NCI-H1092 treated with DMSO at 0.1 percent for 48 hours (cell line): ENCODE measurements around the gene GPR31.

Source experiments
- DNase-seq: peaks from one replicate; lab custom pipeline; 2025; lab: John Stamatoyannopoulos, UW

GPR31 gene

GRCh38 chr6:167139761-167140160 lies 18.0 kb downstream of the GPR31 start:
- no peak for DNase-seq

- DNase-seq, result peak; percentile 36
Measured at GRCh38 chr6:167137881-167138280, 19.9 kb downstream of the GPR31 start.

GRCh38 chr6:167137081-167137480 lies 20.7 kb downstream of the GPR31 start:
- DNase-seq, result no peak

GRCh38 chr6:167136376-167136775 lies 21.4 kb downstream of the GPR31 start:
- DNase-seq, result no peak

GRCh38 chr6:167134448-167135328 lies 23.1 kb downstream of the GPR31 start:
- DNase-seq, result no peak

- DNase-seq, result no peak
Measured at GRCh38 chr6:167130712-167131684, 26.8 kb downstream of the GPR31 start.

GRCh38 chr6:167130008-167130677 lies 27.6 kb downstream of the GPR31 start:
- no peak for DNase-seq

GRCh38 chr6:167129562-167129961 lies 28.2 kb downstream of the GPR31 start:
- DNase-seq, result no peak

GRCh38 chr6:167129159-167129558 lies 28.6 kb downstream of the GPR31 start:
- DNase-seq, result no peak

- DNase-seq, result no peak
Measured at GRCh38 chr6:167127785-167128531, 29.8 kb downstream of the GPR31 start.

GRCh38 chr6:167125855-167126349 lies 31.9 kb downstream of the GPR31 start:
- no peak for DNase-seq

- no peak for DNase-seq
Measured at GRCh38 chr6:167125410-167125809, 32.4 kb downstream of the GPR31 start.

- no peak for DNase-seq
Measured at GRCh38 chr6:167124753-167125152, 33.0 kb downstream of the GPR31 start.

- DNase-seq, result no peak
Measured at GRCh38 chr6:167122827-167123657, 34.7 kb downstream of the GPR31 start, which contains the start of gene CCR6. CCR6 (plus strand) TSS chr6:167123096; CDS start chr6:167136135, 13,039 bp downstream.

- DNase-seq, result no peak
Measured at GRCh38 chr6:167122041-167122826, 35.5 kb downstream of the GPR31 start.

GRCh38 chr6:167121335-167121841 lies 36.4 kb downstream of the GPR31 start:
- no peak for DNase-seq

- no peak for DNase-seq
Measured at GRCh38 chr6:167120583-167120903, 37.2 kb downstream of the GPR31 start.

- no peak for DNase-seq
Measured at GRCh38 chr6:167119670-167120582, 37.9 kb downstream of the GPR31 start.
